Measurements from ENCODE around the gene FAM210A. TPM values are rescaled to one million over a fixed set of nuclear protein-coding genes. Genes with fewer than 3 reads are reported as not detected.

The FAM210A gene
- polyA plus RNA-seq, 1 donor (not counting 4 experiments of a cell fraction or from before 2014, with no cell fraction given): 31.7 TPM

DNA sequence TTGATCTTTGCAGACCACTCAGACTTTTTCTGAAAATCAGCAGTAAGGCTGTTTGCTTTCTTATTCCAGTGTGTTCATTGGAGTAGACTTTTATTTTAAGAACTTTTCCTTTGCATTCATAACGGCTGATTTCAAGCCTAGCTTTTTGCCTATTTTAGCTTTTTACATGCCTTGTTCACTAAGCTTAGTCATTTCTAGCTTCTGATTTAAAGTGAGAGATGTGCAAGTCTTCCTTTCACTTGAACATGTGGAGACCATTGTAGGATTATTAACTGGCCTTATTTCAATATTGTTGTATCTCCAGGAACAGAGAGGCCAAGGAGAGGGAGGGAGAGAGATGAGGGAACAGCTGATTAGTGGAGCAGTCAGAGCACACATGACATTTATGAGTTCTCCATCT lies 32.3 kb upstream of the FAM210A start:
- no peaks in the 10 kb centered on the region for H3K27me3 ChIP-seq (ENCODE audit: control insufficient read depth, extremely low read depth, insufficient read depth, low read length)
- no peak for TF ChIP-seq EZH2 (IDR thresholded peaks at IDR 0.05; ENCODE audit: low read length)
- TF ChIP-seq, protein P1, sequence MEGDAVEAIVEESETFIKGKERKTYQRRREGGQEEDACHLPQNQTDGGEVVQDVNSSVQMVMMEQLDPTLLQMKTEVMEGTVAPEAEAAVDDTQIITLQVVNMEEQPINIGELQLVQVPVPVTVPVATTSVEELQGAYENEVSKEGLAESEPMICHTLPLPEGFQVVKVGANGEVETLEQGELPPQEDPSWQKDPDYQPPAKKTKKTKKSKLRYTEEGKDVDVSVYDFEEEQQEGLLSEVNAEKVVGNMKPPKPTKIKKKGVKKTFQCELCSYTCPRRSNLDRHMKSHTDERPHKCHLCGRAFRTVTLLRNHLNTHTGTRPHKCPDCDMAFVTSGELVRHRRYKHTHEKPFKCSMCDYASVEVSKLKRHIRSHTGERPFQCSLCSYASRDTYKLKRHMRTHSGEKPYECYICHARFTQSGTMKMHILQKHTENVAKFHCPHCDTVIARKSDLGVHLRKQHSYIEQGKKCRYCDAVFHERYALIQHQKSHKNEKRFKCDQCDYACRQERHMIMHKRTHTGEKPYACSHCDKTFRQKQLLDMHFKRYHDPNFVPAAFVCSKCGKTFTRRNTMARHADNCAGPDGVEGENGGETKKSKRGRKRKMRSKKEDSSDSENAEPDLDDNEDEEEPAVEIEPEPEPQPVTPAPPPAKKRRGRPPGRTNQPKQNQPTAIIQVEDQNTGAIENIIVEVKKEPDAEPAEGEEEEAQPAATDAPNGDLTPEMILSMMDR (optimal IDR thresholded peaks at IDR 0.05 in 1 of 3, IDR thresholded peaks at IDR 0.05 in 1 of 3, conservative IDR thresholded peaks at IDR 0.05 in 1 of 3; ENCODE audit: extremely low read depth in 1 of 3, insufficient read depth in 2 of 3, low read length in 3 of 3): no peak
- H4K20me1 ChIP-seq (ENCODE audit: control insufficient read depth, extremely low read depth, insufficient read depth, low read length): no peaks in the 10 kb centered on the region
- no peak for DNase-seq (ENCODE audit: low read depth, low spot score)
- H3K9ac ChIP-seq (ENCODE audit: control insufficient read depth, extremely low read depth, insufficient read depth, low read length): no peak overlapping the region
- H3K4me3 ChIP-seq (ENCODE audit: control insufficient read depth in 2 of 3, extremely low read depth in 1 of 3, insufficient read depth in 2 of 3, low read depth in 1 of 3, low read length in 3 of 3): no peak overlapping the region
- H3K9me1 ChIP-seq (ENCODE audit: control insufficient read depth, extremely low read depth, insufficient read depth, low read length): no peaks in the 10 kb centered on the region
- no peaks in the 10 kb centered on the region for H3K79me2 ChIP-seq (ENCODE audit: control insufficient read depth, insufficient read depth, low read length)
- H3K36me3 ChIP-seq (ENCODE audit: control insufficient read depth in 2 of 2, extremely low read depth in 1 of 2, insufficient read depth in 2 of 2, low read length in 2 of 2): peaks cover 6 to 19% of the 10 kb centered on the region in 2 experiments
- H3K4me1 ChIP-seq (ENCODE audit: control insufficient read depth, extremely low read depth, insufficient read depth, low read length): peaks cover 5% of the 10 kb centered on the region
- no peak overlapping the region for H2AFZ ChIP-seq (ENCODE audit: control insufficient read depth, low read length)
- no peaks in the 10 kb centered on the region for H3K9me3 ChIP-seq (ENCODE audit: control insufficient read depth, low read depth, low read length)
- H3K4me2 ChIP-seq (ENCODE audit: control insufficient read depth, extremely low read depth, insufficient read depth, low read depth, low read length): no peak overlapping the region
- no peak for FAIRE-seq
- dilution Hi-C loops (cut with MboI; ENCODE audit: extremely low pct_ligation_motif_present, low sequenced_read_pairs): no loop called here
- H3K27ac ChIP-seq (ENCODE audit: control insufficient read depth, insufficient read depth, low read length): no peak overlapping the region

DNA sequence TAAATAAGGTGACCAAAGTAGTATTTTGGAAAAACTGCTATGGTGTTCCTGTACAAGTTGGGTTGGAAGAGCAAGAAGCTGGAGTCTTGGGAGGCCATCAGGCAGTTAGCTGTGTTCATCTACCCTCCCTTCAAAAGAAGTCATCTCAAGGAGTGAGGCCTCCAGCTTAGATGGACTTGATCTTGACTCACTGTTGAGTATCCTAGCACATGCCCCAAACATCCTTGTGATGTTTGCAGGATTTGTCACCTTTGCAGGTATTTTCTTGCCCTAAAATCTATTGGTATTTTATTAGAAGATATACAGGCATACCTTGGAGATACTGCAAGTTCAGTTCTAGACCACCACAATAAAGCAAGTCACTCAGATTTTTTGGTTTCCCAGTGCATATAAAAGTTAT lies 30.3 kb upstream of the FAM210A start:
- H3K9me1 ChIP-seq (ENCODE audit: control insufficient read depth, extremely low read depth, insufficient read depth, low read length): no peaks in the 10 kb centered on the region
- no peaks in the 10 kb centered on the region for H3K27me3 ChIP-seq (ENCODE audit: control insufficient read depth, extremely low read depth, insufficient read depth, low read length)
- no peak overlapping the region for H2AFZ ChIP-seq (ENCODE audit: control insufficient read depth, low read length)
- H3K27ac ChIP-seq (ENCODE audit: control insufficient read depth, insufficient read depth, low read length): no peak overlapping the region
- H3K79me2 ChIP-seq (ENCODE audit: control insufficient read depth, insufficient read depth, low read length): no peaks in the 10 kb centered on the region
- no peak overlapping the region for H3K4me2 ChIP-seq (ENCODE audit: control insufficient read depth, extremely low read depth, insufficient read depth, low read depth, low read length)
- no peak overlapping the region for H3K9ac ChIP-seq (ENCODE audit: control insufficient read depth, extremely low read depth, insufficient read depth, low read length)
- H3K4me3 ChIP-seq (ENCODE audit: control insufficient read depth in 2 of 3, extremely low read depth in 1 of 3, insufficient read depth in 2 of 3, low read depth in 1 of 3, low read length in 3 of 3): no peak overlapping the region
- dilution Hi-C loops (cut with MboI; ENCODE audit: extremely low pct_ligation_motif_present, low sequenced_read_pairs): no loop called here
- no peaks in the 10 kb centered on the region for H3K9me3 ChIP-seq (ENCODE audit: control insufficient read depth, low read depth, low read length)
- TF ChIP-seq, protein P1 (optimal IDR thresholded peaks at IDR 0.05 in 1 of 3, IDR thresholded peaks at IDR 0.05 in 1 of 3, conservative IDR thresholded peaks at IDR 0.05 in 1 of 3; ENCODE audit: extremely low read depth in 1 of 3, insufficient read depth in 2 of 3, low read length in 3 of 3): no peak
- TF ChIP-seq EZH2 (IDR thresholded peaks at IDR 0.05; ENCODE audit: low read length): no peak
- H3K4me1 ChIP-seq (ENCODE audit: control insufficient read depth, extremely low read depth, insufficient read depth, low read length): peaks cover 5% of the 10 kb centered on the region
- H4K20me1 ChIP-seq (ENCODE audit: control insufficient read depth, extremely low read depth, insufficient read depth, low read length): no peaks in the 10 kb centered on the region
- FAIRE-seq (no peak), DNase-seq (ENCODE audit: low read depth, low spot score) (no peak)
- H3K36me3 ChIP-seq (ENCODE audit: control insufficient read depth in 2 of 2, extremely low read depth in 1 of 2, insufficient read depth in 2 of 2, low read length in 2 of 2): peaks cover 9 to 18% of the 10 kb centered on the region in 2 experiments

All from keratinocyte (primary cell).